ENCODE data around the gene SNCB.

DNA sequence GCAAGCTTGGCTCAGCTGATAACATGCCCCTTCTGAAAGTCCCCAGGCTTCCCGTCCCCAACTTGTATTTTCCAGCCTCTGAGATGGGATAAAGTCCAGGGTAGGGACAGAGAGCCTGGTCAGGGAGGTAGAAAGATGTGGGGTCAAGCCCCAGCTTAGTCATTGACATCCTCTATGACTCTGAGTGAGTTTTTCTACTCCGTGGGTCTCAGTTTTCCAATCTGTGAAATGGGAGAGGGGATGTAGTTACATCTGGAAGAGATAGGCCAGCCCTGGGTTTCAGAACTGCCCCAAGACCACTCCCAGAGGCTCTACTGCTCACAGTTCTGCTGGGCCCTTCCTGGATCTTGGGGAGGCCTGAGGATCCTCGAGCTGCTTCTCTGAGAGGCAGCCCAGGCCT lies 23.5 kb downstream of the SNCB start:
- TF ChIP-seq, protein P1, sequence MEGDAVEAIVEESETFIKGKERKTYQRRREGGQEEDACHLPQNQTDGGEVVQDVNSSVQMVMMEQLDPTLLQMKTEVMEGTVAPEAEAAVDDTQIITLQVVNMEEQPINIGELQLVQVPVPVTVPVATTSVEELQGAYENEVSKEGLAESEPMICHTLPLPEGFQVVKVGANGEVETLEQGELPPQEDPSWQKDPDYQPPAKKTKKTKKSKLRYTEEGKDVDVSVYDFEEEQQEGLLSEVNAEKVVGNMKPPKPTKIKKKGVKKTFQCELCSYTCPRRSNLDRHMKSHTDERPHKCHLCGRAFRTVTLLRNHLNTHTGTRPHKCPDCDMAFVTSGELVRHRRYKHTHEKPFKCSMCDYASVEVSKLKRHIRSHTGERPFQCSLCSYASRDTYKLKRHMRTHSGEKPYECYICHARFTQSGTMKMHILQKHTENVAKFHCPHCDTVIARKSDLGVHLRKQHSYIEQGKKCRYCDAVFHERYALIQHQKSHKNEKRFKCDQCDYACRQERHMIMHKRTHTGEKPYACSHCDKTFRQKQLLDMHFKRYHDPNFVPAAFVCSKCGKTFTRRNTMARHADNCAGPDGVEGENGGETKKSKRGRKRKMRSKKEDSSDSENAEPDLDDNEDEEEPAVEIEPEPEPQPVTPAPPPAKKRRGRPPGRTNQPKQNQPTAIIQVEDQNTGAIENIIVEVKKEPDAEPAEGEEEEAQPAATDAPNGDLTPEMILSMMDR (IDR thresholded peaks at IDR 0.05), result no peak
- no peak for TF ChIP-seq ZFX (IDR thresholded peaks at IDR 0.05; ENCODE audit: borderline replicate concordance)

Data from 22Rv1 (cell line).